HepG2 (cell line): ENCODE results near the gene NYAP1. TPM values are rescaled to one million over a fixed set of nuclear protein-coding genes. Genes with fewer than 3 reads are reported as not detected.

Experiments
- ATM ChIP-seq: fragments of 450-650 bp; IDR thresholded peaks from 2 replicates; pipeline ENCODE4 v1.7.1; 2017; ENCODE audit warnings: mild to moderate bottlenecking, borderline replicate concordance
- CBX2 ChIP-seq, 2 experiments: fragments of 200-600 bp in 1 of 2; sonication (generic); formaldehyde crosslinking in 1 of 2; IDR thresholded peaks; 2 replicates each; pipeline versions ENCODE4 v1.7.0 to v1.8.1; 2018 to 2022; ENCODE audit warnings: low read depth in 2 of 2, low read length in 1 of 2, mild to moderate bottlenecking in 1 of 2, missing genetic modification reagents in 1 of 2
- CENPT ChIP-seq: sonication (generic); formaldehyde crosslinking; IDR thresholded peaks from 2 replicates; pipeline ENCODE4 v1.8.0; 2022; ENCODE audit warnings: low read depth, mild to moderate bottlenecking, moderate library complexity, missing genetic modification reagents
- CENPX ChIP-seq: sonication (generic); formaldehyde crosslinking; IDR thresholded peaks from 2 replicates; pipeline ENCODE4 v1.9.0; 2021; ENCODE audit warnings: mild to moderate bottlenecking, missing genetic modification reagents, moderate library complexity
- GFI1 ChIP-seq: sonication (generic); formaldehyde crosslinking; IDR thresholded peaks from 2 replicates; pipeline ENCODE4 v1.5.0; 2020; ENCODE audit warnings: missing genetic modification reagents, mild to moderate bottlenecking, borderline replicate concordance
- KDM4B ChIP-seq: sonication (generic); formaldehyde crosslinking; IDR thresholded peaks from 2 replicates; pipeline ENCODE4 v1.4.0; 2020; ENCODE audit warnings: missing genetic modification reagents
- NR2F1 ChIP-seq, 2 experiments: fragments of 450-650 bp in 1 of 2; formaldehyde crosslinking in 1 of 2; IDR thresholded peaks; 2 replicates each; pipeline versions ENCODE4 v1.5.0 to v1.6.1; 2016 to 2020; ENCODE audit warnings: mild to moderate bottlenecking in 1 of 2, missing compliant biosample characterization in 1 of 2, missing genetic modification reagents in 1 of 2, moderate library complexity in 1 of 2
- RBFOX2 ChIP-seq: fragments of 200-400 bp; formaldehyde crosslinking; IDR thresholded peaks from 2 replicates; pipeline ENCODE4 v1.6.1; 2017; ENCODE audit warnings: low read depth, mild to moderate bottlenecking, low read length
- SMARCE1 ChIP-seq: fragments of 450-650 bp; IDR thresholded peaks from 2 replicates; pipeline ENCODE4 v1.6.1; 2017; ENCODE audit warnings: borderline replicate concordance
- SSRP1 ChIP-seq: IDR thresholded peaks from 2 replicates; pipeline ENCODE4 v1.6.1; 2016; ENCODE audit warnings: control low read depth
- TCF7L2 ChIP-seq: IDR thresholded peaks from 2 replicates; pipeline ENCODE4 v1.6.1; 2011; ENCODE audit warnings: mild to moderate bottlenecking, low read depth, low read length, moderate library complexity
- THYN1 ChIP-seq: sonication (generic); formaldehyde crosslinking; IDR thresholded peaks from 2 replicates; pipeline ENCODE4 v1.8.1; 2023; ENCODE audit warnings: low read depth, mild to moderate bottlenecking, moderate library complexity, missing genetic modification reagents, borderline replicate concordance
- TP53 ChIP-seq: sonication (generic); formaldehyde crosslinking; conservative IDR thresholded peaks from 2 replicates; pipeline ENCODE4 v1.4.0; 2020; ENCODE audit warnings: missing genetic modification reagents
- ZEB1 ChIP-seq: IDR thresholded peaks from 2 replicates; pipeline ENCODE4 v1.6.1; 2012; ENCODE audit warnings: mild to moderate bottlenecking, low read depth, inconsistent platforms; ENCODE audit not compliant: insufficient replicate concordance
- ZMYM4 ChIP-seq: sonication (generic); formaldehyde crosslinking; IDR thresholded peaks from 2 replicates; pipeline ENCODE4 v1.8.1; 2023; ENCODE audit warnings: mild to moderate bottlenecking, missing genetic modification reagents
- ZNF136 ChIP-seq: sonication (generic); formaldehyde crosslinking; IDR thresholded peaks from 2 replicates; pipeline ENCODE4 v1.8.1; 2022; ENCODE audit warnings: low read depth, mild to moderate bottlenecking, moderate library complexity, missing genetic modification reagents
- ZNF234 ChIP-seq: sonication (generic); formaldehyde crosslinking; conservative IDR thresholded peaks from 2 replicates; pipeline ENCODE4 v1.5.1; 2020; ENCODE audit warnings: mild to moderate bottlenecking, missing genetic modification reagents
- ZNF350 ChIP-seq: sonication (generic); formaldehyde crosslinking; IDR thresholded peaks from 2 replicates; pipeline ENCODE4 v1.4.0; 2020; ENCODE audit warnings: mild to moderate bottlenecking, low read depth, missing genetic modification reagents, borderline replicate concordance
- ZNF660 ChIP-seq: sonication (generic); formaldehyde crosslinking; IDR thresholded peaks from 2 replicates; pipeline ENCODE4 v1.5.1; 2020; ENCODE audit warnings: mild to moderate bottlenecking, low read depth, missing genetic modification reagents, borderline replicate concordance
- ZNF737 ChIP-seq: sonication (generic); formaldehyde crosslinking; IDR thresholded peaks from 2 replicates; pipeline ENCODE4 v1.5.0; 2020; ENCODE audit warnings: missing genetic modification reagents, mild to moderate bottlenecking, borderline replicate concordance
- ZNF766 ChIP-seq: sonication (generic); formaldehyde crosslinking; IDR thresholded peaks from 2 replicates; pipeline ENCODE4 v1.5.0; 2020; ENCODE audit warnings: missing genetic modification reagents, borderline replicate concordance
- ZNF839 ChIP-seq: sonication (generic); formaldehyde crosslinking; IDR thresholded peaks from 2 replicates; pipeline ENCODE4 v1.4.0; 2020; ENCODE audit warnings: missing genetic modification reagents, mild to moderate bottlenecking, borderline replicate concordance
- ZSCAN25 ChIP-seq: sonication (generic); formaldehyde crosslinking; IDR thresholded peaks from 2 replicates; pipeline ENCODE4 v1.8.0; 2022; ENCODE audit warnings: mild to moderate bottlenecking, missing genetic modification reagents
- ZZZ3 ChIP-seq: sonication (generic); formaldehyde crosslinking; IDR thresholded peaks from 2 replicates; pipeline ENCODE4 v1.4.0; 2020; ENCODE audit warnings: missing genetic modification reagents, mild to moderate bottlenecking, borderline replicate concordance
- polyA plus RNA-seq, 8 experiments: library from polyadenylated mRNA; depleted of rRNA in 3 of 8; stranded (reverse) in 7 of 8; unstranded in 1 of 8; fragments of >200 nt; fragmentation: Illumina TruSeq in 4 of 8; extraction: Trizol in 4 of 8; gene quantifications; 2 replicates each; pipeline versions ENCODE4 v1.2.1 to v1.2.3, GENCODE V29; 2011 to 2016; ENCODE audit warnings: low read depth in 4 of 8, missing spikeins in 1 of 8, mixed read lengths in 1 of 8; ENCODE audit not compliant: insufficient read depth in 1 of 8
- total RNA-seq, 5 experiments: library from RNA; depleted of rRNA; stranded (reverse); fragments of >200 nt; fragmentation: Illumina TruSeq; extraction: Trizol; gene quantifications; 2 replicates each; pipeline ENCODE4 v1.2.3, GENCODE V29; 2016; ENCODE audit warnings: low read depth in 1 of 5
- TF ChIP-seq, protein P1 (sequence below): sonication (generic); formaldehyde crosslinking; IDR thresholded peaks from 2 replicates; pipeline ENCODE4 v1.4.0; 2020; ENCODE audit warnings: missing genetic modification reagents
- TF ChIP-seq, protein P2 (sequence below), 2 experiments: fragments of 450-650 bp in 1 of 2; sonication (generic) in 1 of 2; formaldehyde crosslinking; IDR thresholded peaks; 2 replicates each; pipeline versions ENCODE4 v1.5.0 to v1.8.0; 2020 to 2022; ENCODE audit warnings: mild to moderate bottlenecking in 1 of 2, missing genetic modification reagents in 1 of 2
- TF ChIP-seq, protein P3 (sequence below): sonication (generic); formaldehyde crosslinking; IDR thresholded peaks from 2 replicates; pipeline ENCODE4 v1.4.0; 2020; ENCODE audit warnings: missing genetic modification reagents, borderline replicate concordance

NYAP1 gene
- total and polyA plus RNA-seq, 2 of the 13 experiments (the other 11 are each of a cell fraction or from before 2014, with no cell fraction given) = 0.15 to 0.46 TPM

DNA sequence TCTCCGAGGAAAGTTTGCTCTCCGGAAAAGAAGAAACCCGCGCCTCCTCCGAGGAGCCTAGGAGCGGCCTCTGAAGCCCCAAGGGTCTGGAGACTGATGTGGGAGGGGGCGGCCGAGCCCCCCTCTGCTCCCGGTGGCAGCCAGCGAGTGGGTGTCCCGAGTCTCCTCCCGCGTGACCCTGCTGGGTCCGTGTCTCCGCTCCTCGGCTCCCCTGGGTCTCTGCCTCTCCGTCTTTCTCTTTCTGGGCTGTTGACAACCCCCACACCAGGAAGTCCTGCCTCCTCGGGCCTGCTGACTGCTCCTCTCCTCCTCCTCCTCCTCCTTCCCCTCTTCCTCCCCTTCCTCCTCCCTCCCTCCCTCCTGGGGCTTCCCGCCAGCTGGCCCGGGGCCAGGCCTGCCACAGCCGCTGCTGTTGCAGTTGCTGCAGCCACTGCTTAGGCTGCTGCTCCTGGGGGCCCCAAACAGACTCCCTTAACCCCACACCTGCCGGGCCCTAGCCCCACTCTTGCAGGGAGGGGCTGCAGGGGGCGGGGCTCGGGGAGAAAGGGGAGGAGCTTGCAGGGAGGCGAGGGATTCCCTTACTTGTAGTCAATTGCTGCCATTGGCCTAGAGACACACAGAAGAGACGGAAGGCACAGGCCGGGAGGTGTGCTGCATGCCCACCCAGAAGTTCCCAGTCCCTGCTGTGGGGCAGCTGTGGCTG, 4.6 kb upstream of the NYAP1 start, which contains the start of gene TSC22D4 (continued):
- TF ChIP-seq ZNF766 (0 out of 2 replicates have a peak, but pooled peaks have one; percentile 48), SMARCE1 (no peak), CENPX (no peak), ZNF660 (CRISPR knock-in tag) (no peak), ZNF839 (CRISPR knock-in tag) (no peak), ZNF737 (CRISPR knock-in tag) (no peak), ZSCAN25 (peak; percentile 89), ZNF350 (CRISPR knock-in tag) (peak; percentile 75), ZEB1 (no peak), RBFOX2 (peak; percentile 63), THYN1 (CRISPR knock-in tag) (no peak), CBX2 (IDR thresholded peaks at IDR 0.05; ENCODE audit: low read depth, low read length) (no peak), CBX2 (CRISPR knock-in tag; IDR thresholded peaks at IDR 0.05; ENCODE audit: low read depth) (no peak), ZMYM4 (CRISPR knock-in tag) (peak; percentile 56; the same call in 1 of the 2 replicates), ATM (no peak), ZNF234 (CRISPR knock-in tag) (no peak), CENPT (CRISPR knock-in tag) (no peak), ZZZ3 (no peak), KDM4B (CRISPR knock-in tag) (no peak), ZNF136 (CRISPR knock-in tag) (0 out of 2 replicates have a peak, but pooled peaks have one; percentile 43), NR2F1 (CRISPR knock-in tag; IDR thresholded peaks at IDR 0.05) (no peak), SSRP1 (no peak), GFI1 (CRISPR knock-in tag) (no peak), TCF7L2 (no peak), TP53 (CRISPR knock-in tag) (no peak)
- TF ChIP-seq, protein P1, sequence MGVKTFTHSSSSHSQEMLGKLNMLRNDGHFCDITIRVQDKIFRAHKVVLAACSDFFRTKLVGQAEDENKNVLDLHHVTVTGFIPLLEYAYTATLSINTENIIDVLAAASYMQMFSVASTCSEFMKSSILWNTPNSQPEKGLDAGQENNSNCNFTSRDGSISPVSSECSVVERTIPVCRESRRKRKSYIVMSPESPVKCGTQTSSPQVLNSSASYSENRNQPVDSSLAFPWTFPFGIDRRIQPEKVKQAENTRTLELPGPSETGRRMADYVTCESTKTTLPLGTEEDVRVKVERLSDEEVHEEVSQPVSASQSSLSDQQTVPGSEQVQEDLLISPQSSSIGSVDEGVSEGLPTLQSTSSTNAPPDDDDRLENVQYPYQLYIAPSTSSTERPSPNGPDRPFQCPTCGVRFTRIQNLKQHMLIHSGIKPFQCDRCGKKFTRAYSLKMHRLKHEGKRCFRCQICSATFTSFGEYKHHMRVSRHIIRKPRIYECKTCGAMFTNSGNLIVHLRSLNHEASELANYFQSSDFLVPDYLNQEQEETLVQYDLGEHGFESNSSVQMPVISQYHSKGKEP (CRISPR knock-in tag) = no peak
- TF ChIP-seq, protein P2, sequence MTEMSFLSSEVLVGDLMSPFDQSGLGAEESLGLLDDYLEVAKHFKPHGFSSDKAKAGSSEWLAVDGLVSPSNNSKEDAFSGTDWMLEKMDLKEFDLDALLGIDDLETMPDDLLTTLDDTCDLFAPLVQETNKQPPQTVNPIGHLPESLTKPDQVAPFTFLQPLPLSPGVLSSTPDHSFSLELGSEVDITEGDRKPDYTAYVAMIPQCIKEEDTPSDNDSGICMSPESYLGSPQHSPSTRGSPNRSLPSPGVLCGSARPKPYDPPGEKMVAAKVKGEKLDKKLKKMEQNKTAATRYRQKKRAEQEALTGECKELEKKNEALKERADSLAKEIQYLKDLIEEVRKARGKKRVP (CRISPR knock-in tag; IDR thresholded peaks at IDR 0.05) = no peak
- TF ChIP-seq, protein P3, sequence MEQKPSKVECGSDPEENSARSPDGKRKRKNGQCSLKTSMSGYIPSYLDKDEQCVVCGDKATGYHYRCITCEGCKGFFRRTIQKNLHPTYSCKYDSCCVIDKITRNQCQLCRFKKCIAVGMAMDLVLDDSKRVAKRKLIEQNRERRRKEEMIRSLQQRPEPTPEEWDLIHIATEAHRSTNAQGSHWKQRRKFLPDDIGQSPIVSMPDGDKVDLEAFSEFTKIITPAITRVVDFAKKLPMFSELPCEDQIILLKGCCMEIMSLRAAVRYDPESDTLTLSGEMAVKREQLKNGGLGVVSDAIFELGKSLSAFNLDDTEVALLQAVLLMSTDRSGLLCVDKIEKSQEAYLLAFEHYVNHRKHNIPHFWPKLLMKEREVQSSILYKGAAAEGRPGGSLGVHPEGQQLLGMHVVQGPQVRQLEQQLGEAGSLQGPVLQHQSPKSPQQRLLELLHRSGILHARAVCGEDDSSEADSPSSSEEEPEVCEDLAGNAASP (CRISPR knock-in tag) = no peak
